Muscle of leg (tissue), 16 donors: ENCODE measurements around the gene CCNJL. TPM values are rescaled to one million over a fixed set of nuclear protein-coding genes. Genes with fewer than 3 reads are reported as not detected.

Experiments
- DNase-seq: peaks from one replicate; pipeline ENCODE4 v3.0.0; 2013
- H3K27ac ChIP-seq: one replicate; pipeline ENCODE4 v1.5.1; 2013; ENCODE audit warnings: mild to moderate bottlenecking, low read length, control low read depth
- H3K27me3 ChIP-seq: one replicate; pipeline ENCODE4 v1.6.1; 2013; ENCODE audit warnings: low read length; ENCODE audit not compliant: control insufficient read depth, insufficient read depth
- H3K36me3 ChIP-seq: one replicate; pipeline ENCODE4 v1.6.1; 2013; ENCODE audit warnings: low read length; ENCODE audit not compliant: control insufficient read depth, insufficient read depth
- H3K4me1 ChIP-seq: one replicate; pipeline ENCODE4 v1.6.1; 2013; ENCODE audit warnings: low read length; ENCODE audit not compliant: control insufficient read depth, insufficient read depth
- H3K4me3 ChIP-seq: one replicate; pipeline ENCODE4 v1.5.1; 2013; ENCODE audit warnings: low read length, control low read depth
- H3K9me3 ChIP-seq: replicated peaks from 2 replicates; pipeline ENCODE4 v1.6.1; 2013; ENCODE audit warnings: low read depth, low read length; ENCODE audit not compliant: control insufficient read depth
- WGBS: methylation state at CpG from one replicate; pipeline ENCODE4 v1.1.5; 2013; ENCODE audit warnings: missing lambda C conversion rate; ENCODE audit not compliant: insufficient coverage; 5-methylcytosine and 5-hydroxymethylcytosine counted together
- long read RNA-seq, 11 donors: transcript quantifications; one replicate each; lab custom pipeline, GENCODE V29; 2026
- polyA plus RNA-seq, 8 donors: library from polyadenylated mRNA; unstranded; fragments of 120-200 nt; gene quantifications; one replicate each; pipeline versions ENCODE4 v1.2.1 to v1.2.3, GENCODE V29; 2013; ENCODE audit warnings: inconsistent platforms in 1 of 8, low replicate concordance in 1 of 8; ENCODE audit not compliant: insufficient read length in 8 of 8, insufficient read depth in 1 of 8
- total RNA-seq: library from RNA; stranded (reverse); fragments of 120-200 nt; gene quantifications from one replicate; pipeline ENCODE4 v1.2.4, GENCODE V29; 2013

CCNJL gene
- total RNA-seq (3.8 TPM), polyA plus RNA-seq (1 to 10 TPM; 4.6 to 6.6 (median 6.0) TPM)
- long read RNA-seq, donor 1: 0 reads
- long read RNA-seq, donor 2: 0 reads
- long read RNA-seq, donor 3, partial matches to known transcripts: 0 of 1 reads
- long read RNA-seq, donor 3, other reads (novel, unspliced or antisense): 0 of 1 reads
- long read RNA-seq, donor 4: 0 reads
- long read RNA-seq, donor 5, partial matches to known transcripts: 0 of 7 reads
- long read RNA-seq, donor 5, other reads (novel, unspliced or antisense): 5 of 7 reads
- long read RNA-seq, donor 6: 0 reads
- long read RNA-seq, donor 7: 0 reads
- long read RNA-seq, donor 8: 0 reads
- long read RNA-seq, donor 9: 0 reads
- long read RNA-seq, donor 10, partial matches to known transcripts: 0 of 1 reads
- long read RNA-seq, donor 10, other reads (novel, unspliced or antisense): 0 of 1 reads
- long read RNA-seq, donor 11: 0 reads

- peak within 1 kb of the TSS; percentile 74 for H3K4me3 ChIP-seq
- peaks cover 2% of the 10 kb centered on the region for H3K27me3 ChIP-seq
- peaks cover 14% of the 10 kb centered on the region for H3K4me1 ChIP-seq
- H3K36me3 ChIP-seq: peaks cover 3% of the 10 kb centered on the region
- no peak within 1 kb of the TSS for H3K27ac ChIP-seq
- DNase-seq: peak; percentile 72
- WGBS: 0% methylated on average over 81 of the region's 84 CpGs
- H3K9me3 ChIP-seq: no peaks in the 10 kb centered on the region
Measured at GRCh38 chr5:160312134-160312959, at the start of gene CCNJL. Gene CCNJL (minus strand): TSS chr5:160312564. CDS start chr5:160311923, 641 bp downstream.

GRCh38 chr5:160361624-160362228, 49.4 kb upstream of the CCNJL start:
- Histone ChIP-seq H3K27me3 (no peaks in the 10 kb centered on the region), H3K27ac (peak overlapping the region; percentile 97), H3K4me1 (peaks cover 80% of the 10 kb centered on the region), H3K36me3 (peaks cover 5% of the 10 kb centered on the region), H3K4me3 (no peak overlapping the region), H3K9me3 (no peaks in the 10 kb centered on the region)
- WGBS: 55% methylated on average over 8 of the region's 9 CpGs
- DNase-seq: peak; percentile 87

- Histone ChIP-seq H3K27me3 (no peaks in the 10 kb centered on the region), H3K9me3 (no peaks in the 10 kb centered on the region), H3K4me1 (peaks cover 92% of the 10 kb centered on the region), H3K27ac (peak overlapping the region; percentile 18), H3K36me3 (peaks cover 6% of the 10 kb centered on the region), H3K4me3 (no peak overlapping the region)
- no CpG with 5 or more reads among the region's 3 CpGs for WGBS
- no peak for DNase-seq
Measured at GRCh38 chr5:160360310-160360709, 47.9 kb upstream of the CCNJL start.

- H3K36me3 ChIP-seq: peaks cover 8% of the 10 kb centered on the region
- no peak for DNase-seq
- H3K9me3 ChIP-seq: no peaks in the 10 kb centered on the region
- H3K4me1 ChIP-seq: peaks cover 88% of the 10 kb centered on the region
- H3K27ac ChIP-seq: peak overlapping the region; percentile 50
- no peak overlapping the region for H3K4me3 ChIP-seq
- 44% methylated on average over 4 of the region's 4 CpGs for WGBS
- H3K27me3 ChIP-seq: no peaks in the 10 kb centered on the region
Measured at GRCh38 chr5:160359816-160360215, 47.5 kb upstream of the CCNJL start.

GRCh38 chr5:160359242-160359641, 46.9 kb upstream of the CCNJL start:
- no peaks in the 10 kb centered on the region for H3K9me3 ChIP-seq
- H3K36me3 ChIP-seq: peaks cover 10% of the 10 kb centered on the region
- no peaks in the 10 kb centered on the region for H3K27me3 ChIP-seq
- no peak overlapping the region for H3K4me3 ChIP-seq
- no CpG with 5 or more reads among the region's 1 CpG for WGBS
- peak; percentile 67 for DNase-seq
- peaks cover 84% of the 10 kb centered on the region for H3K4me1 ChIP-seq
- peak overlapping the region; percentile 95 for H3K27ac ChIP-seq

GRCh38 chr5:160357861-160358411, 45.6 kb upstream of the CCNJL start:
- peaks cover 79% of the 10 kb centered on the region for H3K4me1 ChIP-seq
- DNase-seq: peak; percentile 98
- H3K36me3 ChIP-seq: peaks cover 23% of the 10 kb centered on the region
- H3K4me3 ChIP-seq: peak overlapping the region; percentile 17
- no peaks in the 10 kb centered on the region for H3K27me3 ChIP-seq
- H3K9me3 ChIP-seq: no peaks in the 10 kb centered on the region
- peak overlapping the region; percentile 95 for H3K27ac ChIP-seq
- WGBS: 10% methylated on average over 4 of the region's 7 CpGs

- DNase-seq: peak; percentile 81
- H3K36me3 ChIP-seq: peaks cover 28% of the 10 kb centered on the region
- WGBS: 7% methylated on average over 5 of the region's 7 CpGs
- H3K4me3 ChIP-seq: peak overlapping the region; percentile 17
- peaks cover 73% of the 10 kb centered on the region for H3K4me1 ChIP-seq
- H3K9me3 ChIP-seq: no peaks in the 10 kb centered on the region
- no peaks in the 10 kb centered on the region for H3K27me3 ChIP-seq
- peak overlapping the region; percentile 95 for H3K27ac ChIP-seq
Measured at GRCh38 chr5:160357394-160357793, 45.0 kb upstream of the CCNJL start.

- DNase-seq: peak; percentile 87
- peaks cover 31% of the 10 kb centered on the region for H3K36me3 ChIP-seq
- H3K27me3 ChIP-seq: no peaks in the 10 kb centered on the region
- peak overlapping the region; percentile 95 for H3K27ac ChIP-seq
- no peak overlapping the region for H3K4me3 ChIP-seq
- peaks cover 67% of the 10 kb centered on the region for H3K4me1 ChIP-seq
- WGBS: 23% methylated on average over 3 of the region's 7 CpGs
- H3K9me3 ChIP-seq: no peaks in the 10 kb centered on the region
Measured at GRCh38 chr5:160356550-160357347, 44.4 kb upstream of the CCNJL start.

GRCh38 chr5:160354666-160355065, 42.3 kb upstream of the CCNJL start:
- Histone ChIP-seq H3K4me3 (no peak overlapping the region), H3K27me3 (no peaks in the 10 kb centered on the region)
- WGBS: 92% methylated on average over 12 of the region's 14 CpGs

More at GRCh38 chr5:160354666-160355065, 42.3 kb upstream of the CCNJL start:
- Histone ChIP-seq H3K36me3 (peaks cover 40% of the 10 kb centered on the region), H3K27ac (no peak overlapping the region), H3K9me3 (no peaks in the 10 kb centered on the region), H3K4me1 (peaks cover 49% of the 10 kb centered on the region)
- no peak for DNase-seq
